NCI-H2227 (cell line): ENCODE results near the gene USP2.
A peak's percentile ranks its signal among the peaks of the same experiment; 100 is the strongest.

Experiments
- DNase-seq: peaks from one replicate; lab custom pipeline; 2025; ENCODE audit not compliant: unreplicated experiment; lab: John Stamatoyannopoulos, UW

Gene USP2

DNA sequence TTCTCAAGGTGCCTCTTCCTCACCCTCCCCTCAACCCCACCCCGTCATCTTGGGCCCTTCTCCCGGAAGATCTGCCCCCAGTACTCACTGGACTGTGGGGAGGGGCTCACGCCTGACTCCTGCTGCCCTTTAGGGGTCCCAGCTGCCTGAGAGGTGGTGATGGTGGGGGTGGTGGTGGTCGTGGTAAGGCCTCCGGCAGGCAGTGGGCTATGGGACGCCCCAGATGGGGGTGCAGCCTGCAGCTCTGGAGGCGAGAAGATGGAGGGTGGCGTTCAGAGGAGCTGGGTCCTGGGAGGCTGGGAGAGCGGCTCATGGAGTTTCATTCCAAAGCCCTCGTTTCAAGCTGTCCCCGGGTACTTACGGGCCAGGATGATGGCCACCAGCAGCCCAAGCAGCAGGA is 35.8 kb downstream of the USP2 start:
- DNase-seq = no peak

DNA sequence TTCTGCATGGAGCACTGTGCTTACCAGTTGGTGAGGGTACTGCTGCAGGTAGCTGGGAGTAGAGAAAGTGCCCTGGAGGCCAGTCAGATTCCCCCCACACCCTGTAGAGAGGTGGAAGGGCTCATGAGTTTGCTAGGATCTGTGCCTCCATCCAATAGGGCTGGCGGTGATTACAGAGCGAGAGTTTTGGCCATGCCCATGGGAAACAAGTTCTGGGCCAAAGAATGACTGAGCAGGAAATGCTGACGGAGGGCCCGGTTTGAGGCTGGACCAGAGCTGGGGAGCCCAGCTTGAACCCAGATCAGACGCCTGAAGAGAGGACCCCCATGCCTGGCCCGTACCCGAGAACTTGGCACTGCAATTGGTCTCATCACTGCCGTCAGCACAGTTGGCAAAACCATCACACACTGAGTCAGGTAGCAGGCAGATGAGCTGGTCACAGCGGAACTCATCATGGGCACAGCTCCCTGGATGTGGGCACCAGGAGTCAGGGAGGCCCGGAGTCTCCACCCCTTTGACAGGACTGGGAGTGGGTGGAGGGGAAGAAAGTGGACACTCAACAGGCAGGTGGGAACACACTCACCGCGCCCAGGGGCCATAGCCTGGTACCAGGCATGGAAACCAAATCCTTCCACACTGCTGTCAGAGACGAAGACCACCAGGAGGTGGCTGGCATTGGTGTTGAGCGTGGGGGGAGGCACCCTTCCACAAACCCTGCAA is 37.0 kb downstream of the USP2 start:
- no peak for DNase-seq

DNA sequence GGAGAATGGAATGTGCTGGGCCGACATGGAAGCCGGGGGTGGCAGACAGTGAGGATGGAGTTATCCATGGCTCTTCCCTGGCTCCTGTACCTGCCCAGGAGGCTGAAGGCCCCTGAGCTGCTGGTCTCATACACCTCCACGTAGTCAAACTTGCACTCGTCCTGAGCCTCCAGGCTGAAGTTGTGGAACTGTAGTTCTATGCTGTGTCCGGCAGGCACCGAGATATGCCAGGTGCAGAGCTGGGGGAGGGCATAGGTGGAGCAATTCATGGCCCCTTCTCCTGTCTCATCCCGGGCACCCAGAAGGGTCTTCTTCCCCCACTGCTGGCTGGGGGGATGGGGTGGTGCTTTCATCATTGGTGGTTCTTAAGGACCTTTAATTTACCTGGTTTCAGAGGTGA is 37.8 kb downstream of the USP2 start:
- DNase-seq = no peak

DNA sequence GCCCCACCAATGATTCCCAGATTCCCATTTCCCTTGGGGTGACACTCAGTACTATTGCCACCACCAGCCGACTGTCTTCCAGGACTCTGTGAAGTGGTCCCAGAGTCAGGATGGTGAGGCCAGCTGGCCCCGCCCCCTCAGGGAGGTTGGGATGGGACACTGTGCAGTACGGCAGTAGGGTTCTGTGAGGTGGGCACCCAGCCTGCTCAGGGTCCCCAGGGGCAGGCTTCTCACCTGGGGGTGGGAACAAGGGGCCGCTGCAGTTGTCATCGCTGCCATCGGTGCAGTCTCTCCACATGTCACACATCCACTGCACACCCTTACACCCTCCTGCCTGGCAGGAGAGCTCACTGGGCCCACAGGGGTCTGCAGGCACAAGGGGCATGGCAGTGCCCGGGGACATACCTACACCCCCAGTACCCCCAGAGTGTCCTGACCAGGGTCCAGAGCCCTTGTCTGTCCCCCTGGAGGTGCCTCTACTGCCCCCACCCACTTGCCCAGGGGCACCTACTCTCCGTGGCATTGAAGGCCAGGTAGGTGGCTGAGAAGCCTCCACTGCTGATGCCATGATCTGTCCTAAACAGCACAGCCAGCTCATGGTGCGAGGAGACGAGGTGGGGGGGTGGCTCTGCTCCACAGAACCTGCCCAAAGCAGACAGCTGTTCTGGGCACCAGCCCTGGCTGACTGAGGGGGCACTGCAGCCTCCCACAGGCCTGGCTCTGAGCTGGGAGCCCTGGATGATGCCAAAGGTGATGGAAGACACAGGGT is 38.9 kb downstream of the USP2 start:
- DNase-seq = no peak

DNA sequence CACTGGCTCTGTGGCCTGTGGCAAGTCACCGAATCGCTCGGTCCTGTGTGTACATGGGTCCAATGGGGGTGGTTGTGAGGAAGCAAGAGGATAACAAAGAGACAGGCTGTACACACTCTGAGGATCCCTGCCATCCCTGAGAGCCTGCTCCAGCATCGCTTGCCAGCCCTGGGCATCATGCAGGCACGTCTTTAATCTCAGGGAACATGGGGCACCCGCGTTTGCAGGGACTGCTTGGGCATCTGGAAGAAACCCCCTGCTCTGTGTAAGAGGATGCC is 39.5 kb downstream of the USP2 start:
- no peak for DNase-seq

DNA sequence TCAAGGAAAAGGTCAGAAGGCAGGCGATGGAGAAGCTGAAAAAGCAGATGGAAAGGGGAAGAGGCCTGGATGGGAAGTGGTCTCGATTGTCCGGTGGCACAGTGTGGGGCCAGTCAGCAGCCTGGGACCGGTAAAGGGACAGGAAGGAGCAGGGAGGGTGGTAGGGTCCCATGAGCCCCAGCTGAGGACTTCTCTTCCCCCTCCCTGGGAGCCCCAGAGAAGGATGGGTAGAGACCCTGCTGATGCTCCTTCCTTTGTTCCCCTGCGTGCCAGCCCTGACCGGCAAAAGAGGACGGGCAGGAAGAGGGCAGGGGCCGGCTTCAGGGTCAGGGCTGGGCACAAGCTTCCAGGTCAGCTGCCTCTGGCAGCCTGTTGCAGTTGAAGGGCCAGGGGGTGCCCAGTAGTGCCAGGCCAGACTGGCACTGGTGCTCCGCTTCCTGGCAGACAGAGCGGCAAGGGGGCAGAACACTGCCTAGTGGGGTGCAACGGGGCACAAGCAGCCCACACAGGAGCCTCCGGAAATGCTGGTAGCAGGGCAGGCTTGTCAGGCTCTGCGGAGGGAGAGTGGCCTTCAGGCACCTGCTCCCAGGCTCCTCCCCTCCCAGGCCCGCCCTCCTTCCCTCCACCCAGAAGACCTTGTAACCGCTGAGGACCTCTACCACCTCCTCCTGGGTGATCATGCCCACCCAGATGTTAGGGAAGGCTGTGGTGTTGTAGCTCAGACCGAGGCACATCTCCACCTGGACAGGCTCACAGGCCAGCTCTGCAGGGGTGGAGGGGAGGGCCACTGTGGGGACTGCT is 40.1 kb downstream of the USP2 start:
- no peak for DNase-seq

DNA sequence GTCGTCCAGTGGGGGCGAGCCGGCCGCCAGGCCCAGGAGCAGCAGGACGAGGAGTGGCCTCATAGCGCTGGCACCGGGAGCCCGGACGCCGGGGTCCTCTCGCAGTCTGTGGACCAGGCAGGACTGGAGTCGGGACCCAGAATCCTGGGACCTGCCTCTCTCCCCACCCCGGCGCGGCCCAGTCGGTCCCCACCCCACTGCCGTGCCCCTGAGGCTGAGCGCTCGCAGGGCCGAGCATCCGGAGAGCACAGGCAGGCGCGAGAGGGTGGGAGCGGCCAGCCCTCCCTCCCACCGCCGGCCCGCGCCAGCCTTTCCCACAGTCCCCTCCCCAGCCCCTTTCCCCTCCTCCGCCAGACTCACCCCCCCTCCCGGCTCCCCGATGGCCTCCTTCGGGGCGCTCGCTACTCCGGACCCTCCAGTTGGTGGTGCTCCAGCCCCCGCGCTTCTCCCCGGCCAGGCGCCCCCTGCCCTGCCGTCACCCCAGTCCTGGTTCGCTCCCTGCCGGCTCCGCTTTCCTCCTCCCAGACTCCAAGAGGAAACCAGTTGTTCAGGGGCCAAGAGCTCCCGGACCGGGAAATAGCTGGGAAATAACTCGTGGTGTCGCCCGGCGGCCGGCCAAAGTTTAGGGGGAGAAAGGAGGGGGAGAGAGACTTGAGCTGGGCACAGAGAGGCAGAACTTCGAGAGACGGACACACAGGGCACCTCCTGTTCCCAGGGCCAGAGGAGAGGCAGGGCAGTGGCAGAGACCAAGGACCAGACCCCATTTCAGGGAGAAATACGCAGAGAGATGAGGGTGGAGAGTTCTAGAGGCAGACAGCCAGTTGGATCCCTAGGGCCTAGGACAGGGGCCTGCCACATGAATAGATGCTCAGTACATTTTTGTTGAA is 40.9 kb downstream of the USP2 start, which contains the start of gene C1QTNF5:
Gene C1QTNF5 (minus strand): TSS at position 549 of the 887 bp plus-strand sequence. CDS start 486 bp downstream, at position 63.
- no peak for DNase-seq

DNA sequence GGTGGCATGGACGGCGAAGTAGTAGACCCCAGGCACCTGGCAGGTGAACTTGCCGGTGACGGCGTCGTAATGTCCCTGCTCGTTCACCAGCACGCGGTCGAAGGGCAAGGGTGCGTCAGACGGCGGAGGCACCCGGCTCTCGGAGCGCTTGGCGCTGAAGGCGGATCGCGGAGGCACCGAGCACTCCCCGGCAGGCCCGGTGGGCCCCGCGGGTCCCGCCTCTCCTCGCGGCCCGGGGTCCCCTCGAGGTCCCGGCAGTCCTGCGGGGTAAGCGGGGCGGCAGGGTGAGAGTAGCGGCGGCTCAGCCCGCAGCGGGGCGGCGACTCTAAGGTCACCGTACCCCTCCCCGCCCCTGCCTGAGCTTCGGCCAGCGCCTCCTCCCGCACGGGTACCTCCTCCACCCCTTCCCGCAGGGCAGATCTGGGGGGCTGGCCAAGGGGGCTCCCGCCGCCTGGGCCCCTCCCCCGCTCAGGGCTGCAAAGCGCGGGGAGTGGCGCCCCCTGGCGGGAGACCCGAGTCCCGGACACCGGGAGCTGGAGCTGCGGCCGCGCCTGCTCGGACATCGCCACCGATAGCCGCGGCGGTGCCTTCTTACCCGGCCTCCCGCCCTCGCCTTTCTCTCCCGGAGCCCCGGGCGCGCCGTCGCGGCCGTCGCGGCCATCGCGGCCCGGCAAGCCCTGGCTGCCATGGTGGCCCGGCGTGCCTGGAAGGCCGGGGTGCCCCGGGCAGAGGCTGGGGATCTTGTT is 41.7 kb downstream of the USP2 start:
- no peak for DNase-seq

DNA sequence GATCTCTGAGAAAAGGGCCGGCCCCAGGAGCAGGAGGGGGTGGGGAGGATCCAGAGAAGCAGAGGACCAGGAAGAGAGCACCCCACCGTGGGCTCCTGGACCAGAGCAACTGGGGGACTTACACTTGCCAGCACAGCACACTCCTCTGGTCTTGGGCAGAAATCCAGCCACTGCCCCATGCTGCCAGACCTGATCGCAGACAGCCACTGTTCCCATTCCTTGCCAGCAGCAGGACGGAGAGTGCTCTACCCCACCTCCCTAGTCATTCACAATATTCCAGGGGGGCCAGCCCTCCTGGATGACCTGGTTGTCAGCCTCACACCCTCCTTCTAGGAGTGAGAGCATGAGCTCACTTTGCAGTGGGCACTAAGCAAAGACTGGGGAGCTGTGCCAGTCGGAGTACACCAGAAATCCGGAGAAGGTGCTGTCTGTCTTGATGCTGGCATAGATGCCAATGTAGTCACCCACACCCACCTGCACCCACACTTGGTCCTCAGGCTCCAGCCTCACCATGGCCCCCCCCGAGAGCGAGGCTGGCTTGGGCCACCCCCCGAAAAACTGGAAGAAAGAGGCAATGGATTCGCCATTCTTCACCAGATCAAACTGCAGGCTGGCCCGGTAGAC is 42.4 kb downstream of the USP2 start:
- DNase-seq = no peak

DNA sequence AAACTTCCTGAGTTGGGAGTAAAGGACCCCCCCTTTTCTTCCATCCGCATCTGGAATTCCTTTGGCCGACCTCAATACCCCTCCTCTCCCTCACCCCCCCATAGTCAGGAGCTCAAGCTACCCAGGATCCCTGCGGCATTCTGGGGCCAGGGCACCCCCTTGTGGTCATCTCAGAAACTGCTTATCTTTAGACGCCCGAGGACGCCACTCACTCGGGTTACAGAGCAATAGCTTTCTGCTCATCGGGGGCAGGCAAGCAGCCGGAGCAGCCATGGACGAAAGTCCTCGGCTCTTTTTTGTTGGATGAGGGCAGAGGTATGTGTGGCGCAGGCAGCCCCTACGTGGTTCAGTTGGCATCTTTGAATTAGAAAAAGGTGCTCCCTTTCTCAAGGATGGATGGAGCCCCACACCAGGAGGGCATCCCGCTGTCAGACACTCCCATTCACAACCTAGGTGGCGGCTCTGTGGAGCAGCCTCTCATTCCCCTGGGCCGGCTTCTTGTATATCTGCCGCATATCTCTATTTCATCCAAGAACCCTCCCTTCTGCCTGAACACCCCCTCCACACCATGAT is 43.1 kb downstream of the USP2 start:
- peak; percentile 67 for DNase-seq

DNA sequence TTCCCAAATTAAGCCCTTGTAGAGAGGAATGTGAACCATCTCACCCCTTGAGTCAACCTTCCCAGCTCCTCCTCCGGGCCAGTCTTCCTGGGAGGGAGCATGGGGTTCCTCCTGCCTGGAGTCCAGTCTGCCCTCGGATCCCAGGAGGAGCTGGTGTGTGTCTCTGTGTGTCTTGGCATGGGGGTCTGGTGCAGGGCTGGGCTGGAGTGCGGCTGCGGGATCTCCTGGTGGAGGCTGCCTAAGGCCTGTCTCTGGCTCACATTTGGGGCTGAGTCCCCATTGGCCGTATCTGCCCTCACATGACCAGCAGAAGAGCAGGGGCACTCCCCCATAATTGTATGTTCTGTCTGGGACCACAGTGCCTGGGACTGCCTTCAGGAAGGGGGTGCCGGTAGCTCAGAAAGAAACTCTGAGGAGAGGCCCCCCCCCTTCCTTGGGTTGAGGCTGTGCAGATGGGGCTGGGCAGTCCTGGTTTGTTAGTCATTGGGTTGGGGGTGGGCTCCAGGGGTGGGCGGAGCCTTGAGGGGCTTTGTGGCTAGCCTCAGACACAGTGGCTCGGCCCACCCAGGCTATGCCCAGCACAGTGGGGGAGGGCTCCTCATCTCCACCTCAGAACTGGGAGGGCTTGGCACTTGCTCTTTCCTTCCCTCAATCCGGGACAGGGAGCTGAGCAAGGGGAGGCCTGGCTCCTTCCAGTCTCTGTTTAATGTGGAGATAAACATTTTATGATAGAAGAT is 43.7 kb downstream of the USP2 start:
- DNase-seq = no peak

DNA sequence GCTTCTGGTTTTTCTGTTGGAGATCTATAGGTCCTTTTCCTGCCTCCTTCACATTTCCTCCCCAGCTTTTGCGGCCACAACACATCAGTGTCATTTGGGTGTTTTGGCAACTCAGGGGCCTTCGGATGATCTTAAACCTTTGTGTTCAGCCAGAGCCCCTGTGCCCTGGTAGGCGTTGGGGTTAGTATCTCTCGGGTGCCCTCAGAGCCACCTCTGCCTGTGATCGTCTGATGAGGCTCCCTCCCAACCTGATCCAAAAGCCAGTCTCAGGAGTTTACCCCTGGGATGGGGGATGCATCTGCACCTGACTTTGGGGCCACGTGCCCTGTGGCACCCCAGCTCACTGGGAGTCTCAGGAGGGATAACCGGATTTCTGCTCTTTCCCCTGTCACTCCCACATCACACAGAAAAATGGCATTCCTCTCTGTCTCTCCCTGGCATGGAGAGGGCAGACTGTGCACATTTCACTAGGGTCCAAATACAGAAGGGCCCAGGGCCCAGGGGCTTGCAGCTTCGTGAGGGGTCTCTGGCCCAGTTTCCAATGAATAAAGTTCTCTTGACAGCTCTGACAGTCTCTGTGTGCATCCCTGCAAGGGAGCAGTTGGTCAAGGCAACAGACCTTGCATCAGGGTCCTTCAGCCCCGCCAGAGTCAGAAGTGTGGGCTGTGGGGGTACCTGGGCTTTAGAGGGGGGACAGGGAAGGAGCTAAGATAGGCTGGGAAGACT is 44.6 kb downstream of the USP2 start:
- DNase-seq = no peak

DNA sequence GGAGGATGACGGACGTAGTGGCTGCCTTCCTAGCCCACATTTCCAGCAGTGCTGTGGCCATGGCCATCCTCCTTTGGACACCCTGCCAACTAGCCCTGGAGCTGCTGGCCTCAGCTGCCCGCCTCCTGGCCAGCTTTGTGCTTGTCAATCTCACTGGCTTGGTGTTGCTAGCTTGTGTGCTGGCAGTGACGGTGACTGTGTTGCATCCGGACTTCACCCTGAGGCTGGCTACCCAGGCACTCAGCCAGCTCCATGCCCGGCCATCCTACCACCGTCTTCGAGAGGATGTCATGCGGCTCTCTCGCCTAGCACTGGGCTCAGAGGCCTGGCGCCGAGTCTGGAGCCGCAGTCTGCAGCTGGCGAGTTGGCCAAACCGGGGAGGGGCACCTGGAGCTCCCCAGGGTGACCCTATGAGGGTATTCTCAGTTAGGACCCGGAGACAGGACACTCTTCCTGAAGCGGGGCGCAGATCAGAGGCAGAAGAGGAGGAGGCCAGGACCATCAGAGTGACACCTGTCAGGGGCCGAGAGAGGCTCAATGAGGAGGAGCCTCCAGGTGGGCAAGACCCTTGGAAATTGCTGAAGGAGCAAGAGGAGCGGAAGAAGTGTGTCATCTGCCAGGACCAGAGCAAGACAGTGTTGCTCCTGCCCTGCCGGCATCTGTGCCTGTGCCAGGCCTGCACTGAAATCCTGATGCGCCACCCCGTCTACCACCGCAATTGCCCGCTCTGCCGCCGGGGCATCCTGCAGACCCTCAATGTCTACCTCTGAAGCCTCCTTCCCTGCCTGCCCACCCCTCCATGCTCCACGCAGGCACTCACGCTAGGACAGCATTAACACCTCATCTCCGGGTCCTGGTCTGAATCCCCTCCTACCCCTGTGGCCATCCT is 45.6 kb downstream of the USP2 start:
- no peak for DNase-seq

DNA sequence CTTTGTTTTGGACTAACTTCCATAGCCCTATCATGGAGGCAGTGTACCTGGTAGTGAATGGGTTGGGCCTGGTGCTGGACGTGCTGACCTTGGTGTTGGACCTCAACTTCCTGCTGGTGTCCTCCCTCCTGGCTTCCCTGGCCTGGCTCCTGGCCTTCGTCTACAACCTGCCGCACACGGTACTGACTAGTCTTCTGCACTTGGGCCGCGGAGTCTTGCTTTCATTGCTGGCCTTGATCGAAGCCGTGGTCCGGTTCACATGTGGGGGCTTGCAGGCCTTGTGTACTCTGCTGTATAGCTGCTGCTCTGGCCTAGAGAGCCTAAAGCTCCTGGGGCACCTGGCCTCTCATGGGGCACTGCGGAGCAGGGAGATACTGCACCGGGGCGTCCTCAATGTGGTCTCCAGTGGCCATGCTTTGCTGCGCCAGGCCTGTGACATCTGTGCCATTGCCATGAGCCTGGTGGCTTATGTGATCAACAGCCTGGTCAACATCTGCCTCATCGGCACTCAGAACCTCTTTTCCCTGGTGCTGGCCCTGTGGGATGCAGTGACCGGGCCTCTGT is 46.3 kb downstream of the USP2 start:
- DNase-seq = no peak

DNA sequence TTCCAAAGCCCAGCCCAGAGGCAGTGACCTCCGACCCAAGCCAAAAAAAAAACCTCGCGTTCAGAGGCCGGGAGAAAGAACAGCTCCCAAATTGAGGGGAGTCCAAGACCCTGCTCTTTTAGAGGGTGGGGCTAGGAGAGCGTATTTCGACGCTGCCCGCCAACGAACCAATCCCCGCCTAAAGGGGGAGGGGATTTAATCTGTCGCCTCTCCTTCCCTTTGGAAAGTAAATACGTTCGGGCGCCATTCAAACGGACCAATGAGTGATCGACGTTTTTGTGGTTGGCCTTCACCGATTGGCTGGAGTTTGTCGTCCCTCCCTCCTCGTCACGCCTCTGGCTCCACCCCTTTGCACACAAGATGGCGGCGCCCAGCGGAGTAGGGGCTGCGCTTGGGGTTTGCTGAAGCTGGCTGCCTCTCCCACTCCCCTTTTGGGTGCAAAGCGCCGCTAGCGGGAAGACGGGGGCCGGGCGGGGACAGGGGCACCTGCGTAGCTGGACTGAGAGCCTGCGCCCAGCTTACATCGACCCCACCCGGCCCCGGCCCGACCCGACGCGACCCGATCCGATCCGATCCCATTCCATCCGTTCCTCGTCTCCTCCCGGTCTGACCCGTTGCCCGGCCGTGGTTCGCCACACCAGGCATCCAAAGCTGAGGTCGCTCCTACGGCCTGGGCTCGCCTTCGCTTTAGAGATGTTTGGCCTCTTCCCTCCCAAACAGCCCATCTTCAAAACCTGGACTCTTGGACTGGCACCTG is 47.1 kb downstream of the USP2 start, which contains the start of gene RNF26:
Gene RNF26 (plus strand): TSS at position 354 of the 757 bp plus-strand sequence. CDS start 596 bp downstream, outside the sequence.
- peak; percentile 96 for DNase-seq
